Naive thymus-derived CD4-positive, alpha-beta T cell (primary cell): ENCODE measurements around the gene NTRK3. TPM values are rescaled to one million over a fixed set of nuclear protein-coding genes. Genes with fewer than 3 reads are reported as not detected.
A peak's percentile ranks its signal among the peaks of the same experiment; 100 is the strongest.

Experiments used
- ATAC-seq: fragments of 150-1000 bp; cut with Tn5 transposase; 2 replicates; pipeline ENCODE4 v1.10.0; 2021; ENCODE audit warnings: mild to moderate bottlenecking, moderate library complexity
- CTCF ChIA-PET: fragments of 350-600 bp; sonication (Branson Sonifier 250); formaldehyde crosslinking; loops from one replicate; lab custom pipeline; 2021; ENCODE audit warnings: antibody characterized with exemption; lab: Charles Lee
- POLR2A ChIA-PET: fragments of 350-600 bp; sonication (Branson Sonifier 250); formaldehyde crosslinking; loops from one replicate; lab custom pipeline; 2021; ENCODE audit warnings: antibody characterized with exemption, inconsistent platforms; lab: Charles Lee
- DNase-seq, 9 donors: peaks; one replicate each; pipeline versions ENCODE4 v3.0.0 to v3.0.0-alpha.2; 2020 to 2022; ENCODE audit warnings: mixed read lengths in 1 of 9
- H3K27ac ChIP-seq: one replicate; pipeline ENCODE4 v1.7.0; 2013; ENCODE audit warnings: mild to moderate bottlenecking, low read depth, low read length, moderate library complexity
- H3K27me3 ChIP-seq, 2 donors: one replicate each; pipeline ENCODE4 v1.7.0; 2013; ENCODE audit warnings: low read length in 2 of 2, mild to moderate bottlenecking in 2 of 2, moderate library complexity in 2 of 2; ENCODE audit not compliant: control insufficient read depth in 2 of 2, insufficient read depth in 2 of 2
- H3K36me3 ChIP-seq, 3 experiments: 1 replicate in 2 of 3; 2 replicates in 1 of 3; pipeline ENCODE4 v1.7.0; 2013; ENCODE audit warnings: low read length in 3 of 3, mild to moderate bottlenecking in 3 of 3, moderate library complexity in 1 of 3; ENCODE audit not compliant: insufficient read depth in 3 of 3, control insufficient read depth in 2 of 3
- H3K4me1 ChIP-seq, 2 donors: one replicate each; pipeline ENCODE4 v1.7.0; 2013; ENCODE audit warnings: low read length in 2 of 2, mild to moderate bottlenecking in 2 of 2, moderate library complexity in 1 of 2; ENCODE audit not compliant: control insufficient read depth in 2 of 2, insufficient read depth in 2 of 2
- H3K4me3 ChIP-seq: 2 replicates; pipeline ENCODE4 v1.7.0; 2013; ENCODE audit warnings: mild to moderate bottlenecking, low read length
- H3K9me3 ChIP-seq, 3 experiments: 1 replicate in 2 of 3; 2 replicates in 1 of 3; pipeline ENCODE4 v1.7.0; 2013; ENCODE audit warnings: low read length in 3 of 3; ENCODE audit not compliant: control insufficient read depth in 2 of 3
- H3K27ac Mint-ChIP-seq, 9 donors: one replicate each; pipeline ENCODE4 v1.8.0; 2020 to 2022; ENCODE audit warnings: mixed read lengths in 9 of 9, mild to moderate bottlenecking in 8 of 9, moderate library complexity in 5 of 9, inconsistent platforms in 2 of 9
- H3K27me3 Mint-ChIP-seq, 5 donors: one replicate each; pipeline ENCODE4 v1.8.0; 2021 to 2022; ENCODE audit warnings: mixed read lengths in 5 of 5, mild to moderate bottlenecking in 1 of 5
- H3K36me3 Mint-ChIP-seq, 5 donors: one replicate each; pipeline ENCODE4 v1.8.0; 2020 to 2022; ENCODE audit warnings: mixed read lengths in 5 of 5, mild to moderate bottlenecking in 3 of 5, inconsistent platforms in 1 of 5
- H3K4me1 Mint-ChIP-seq, 7 donors: one replicate each; pipeline ENCODE4 v1.8.0; 2020 to 2022; ENCODE audit warnings: mixed read lengths in 7 of 7, mild to moderate bottlenecking in 3 of 7, inconsistent platforms in 1 of 7
- H3K4me3 Mint-ChIP-seq, 10 donors: one replicate each; pipeline ENCODE4 v1.8.0; 2020 to 2022; ENCODE audit warnings: mild to moderate bottlenecking in 10 of 10, mixed read lengths in 10 of 10, moderate library complexity in 6 of 10, inconsistent platforms in 2 of 10
- H3K9me3 Mint-ChIP-seq, 11 donors: one replicate each; pipeline ENCODE4 v1.8.0; 2020 to 2022; ENCODE audit warnings: mixed read lengths in 11 of 11, mild to moderate bottlenecking in 4 of 11, inconsistent platforms in 1 of 11, moderate library complexity in 1 of 11
- intact Hi-C, 2 donors: fragments of 100-400 bp; cut with micrococcal nuclease; formaldehyde crosslinking; loops; one replicate each; pipeline ENCODE4 v1.15.1; 2023
- polyA plus RNA-seq, 2 donors: library from polyadenylated mRNA; unstranded; fragments of 300-500 nt; fragmentation: Illumina TruSeq; gene quantifications; one replicate each; pipeline ENCODE4 v1.2.3, GENCODE V29; 2021
- total RNA-seq, 6 experiments: library from RNA in 5 of 6; stranded (reverse) in 5 of 6; gene quantifications; 1 replicate in 5 of 6; 2 replicates in 1 of 6; pipeline ENCODE4 v1.2.3 and lab custom pipeline; 2021 to 2026

The NTRK3 gene
- total and polyA plus RNA-seq, 7 experiments from 2014 or later, result 0.05 to 0.78 TPM; not detected in 5

GRCh38 chr15:87881026-87881425 is 375.5 kb downstream of the NTRK3 start:
- Mint-ChIP-seq H3K27me3 (peaks cover 0 to 29% (median 12%) of the 10 kb centered on the region in 5 donors), H3K36me3 (no peaks in the 10 kb centered on the region), H3K27ac (no peak overlapping the region), H3K4me1 (no peaks in the 10 kb centered on the region), H3K4me3 (no peak overlapping the region), H3K9me3 (peaks cover 0 to 5% (median 0%) of the 10 kb centered on the region in 11 donors)
- H3K4me3 ChIP-seq, result no peak overlapping the region
- ChIA-PET POLR2A (no interaction called here), CTCF (no interaction called here)
- intact Hi-C loops, result no loop called here
- H3K4me1 ChIP-seq, result no peaks in the 10 kb centered on the region
- ATAC-seq (peak; percentile 47), DNase-seq (no peak)
- no peaks in the 10 kb centered on the region for H3K36me3 ChIP-seq
- no peaks in the 10 kb centered on the region for H3K27me3 ChIP-seq
- H3K27ac ChIP-seq, result no peak overlapping the region
- no peaks in the 10 kb centered on the region for H3K9me3 ChIP-seq

DNA sequence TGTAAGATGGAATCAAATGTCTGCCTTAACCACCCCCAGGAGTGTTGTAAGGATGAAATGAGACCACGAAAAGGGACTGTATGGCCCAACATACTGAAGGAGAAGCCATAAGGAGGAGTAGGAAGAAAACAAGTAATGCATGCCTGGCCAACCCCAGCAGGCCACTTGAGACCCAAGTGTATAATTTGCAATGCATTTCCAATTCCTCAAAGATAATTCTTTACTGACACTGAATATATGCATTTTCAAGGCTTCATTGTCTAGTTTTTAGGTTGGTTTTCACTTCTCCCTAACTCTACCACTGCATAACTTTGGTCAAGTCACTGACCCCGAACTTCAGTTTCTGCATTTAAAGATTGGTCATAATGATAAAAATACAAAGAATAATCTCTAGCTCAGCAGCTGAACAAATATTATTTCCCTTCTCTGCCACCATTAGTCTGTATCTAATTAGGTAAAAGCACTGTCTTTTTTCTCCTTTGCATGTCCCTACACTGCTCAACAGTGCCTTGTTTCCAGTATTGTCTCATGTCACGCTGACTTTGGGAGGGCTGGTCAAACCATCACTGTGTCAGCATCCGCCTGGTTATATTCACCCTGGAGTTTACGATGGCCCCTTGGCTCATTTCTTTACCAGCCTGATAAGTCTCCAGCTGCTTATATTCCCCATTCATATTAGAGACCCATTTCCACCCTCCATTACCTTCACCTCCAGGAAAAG is 378.6 kb downstream of the NTRK3 start:
- Histone ChIP-seq H3K36me3 (no peaks in the 10 kb centered on the region), H3K4me1 (no peaks in the 10 kb centered on the region), H3K9me3 (no peaks in the 10 kb centered on the region), H3K4me3 (no peak overlapping the region), H3K27me3 (no peaks in the 10 kb centered on the region), H3K27ac (no peak overlapping the region)
- Mint-ChIP-seq H3K4me3 (no peak overlapping the region), H3K36me3 (no peaks in the 10 kb centered on the region), H3K27ac (no peak overlapping the region), H3K9me3 (peaks cover 0 to 5% (median 0%) of the 10 kb centered on the region in 11 donors), H3K4me1 (peaks cover 0 to 1% (median 0%) of the 10 kb centered on the region in 7 donors), H3K27me3 (peaks cover 0 to 23% (median 13%) of the 10 kb centered on the region in 5 donors)
- ATAC-seq, result peak; percentile 14
- DNase-seq, result no peak
- intact Hi-C loops, result no loop called here
- ChIA-PET CTCF (no interaction called here), POLR2A (no interaction called here)

- no peak overlapping the region for H3K4me3 ChIP-seq
- H3K4me1 Mint-ChIP-seq, result peaks cover 0 to 1% (median 0%) of the 10 kb centered on the region in 7 donors
- no peaks in the 10 kb centered on the region for H3K4me1 ChIP-seq
- intact Hi-C loops, result no loop called here
- no peaks in the 10 kb centered on the region for H3K36me3 ChIP-seq
- POLR2A ChIA-PET, result no interaction called here
- no peaks in the 10 kb centered on the region for H3K36me3 Mint-ChIP-seq
- DNase-seq, result no peak
- H3K27me3 ChIP-seq, result no peaks in the 10 kb centered on the region
- H3K27ac Mint-ChIP-seq, result no peak overlapping the region
- peaks cover 0 to 1% (median 0%) of the 10 kb centered on the region in 11 donors for H3K9me3 Mint-ChIP-seq
- peaks cover 0 to 18% (median 13%) of the 10 kb centered on the region in 5 donors for H3K27me3 Mint-ChIP-seq
- no peak for ATAC-seq
- CTCF ChIA-PET, result no interaction called here
- H3K27ac ChIP-seq, result no peak overlapping the region
- H3K9me3 ChIP-seq, result no peaks in the 10 kb centered on the region
- H3K4me3 Mint-ChIP-seq, result no peak overlapping the region
These were observed 379.3 kb downstream of the NTRK3 start for GRCh38 chr15:87877114-87877810.

GRCh38 chr15:87874896-87875711 is 381.4 kb downstream of the NTRK3 start:
- no peak for DNase-seq
- ATAC-seq, result no peak
- Mint-ChIP-seq H3K36me3 (no peaks in the 10 kb centered on the region), H3K27me3 (peaks cover 0 to 17% (median 10%) of the 10 kb centered on the region in 5 donors), H3K4me3 (no peak overlapping the region), H3K9me3 (no peaks in the 10 kb centered on the region), H3K27ac (no peak overlapping the region), H3K4me1 (peaks cover 0 to 1% (median 0%) of the 10 kb centered on the region in 7 donors)
- Histone ChIP-seq H3K4me1 (no peaks in the 10 kb centered on the region), H3K9me3 (no peaks in the 10 kb centered on the region), H3K27ac (no peak overlapping the region), H3K27me3 (no peaks in the 10 kb centered on the region), H3K4me3 (no peak overlapping the region), H3K36me3 (no peaks in the 10 kb centered on the region)
- ChIA-PET CTCF (no interaction called here), POLR2A (no interaction called here)
- intact Hi-C loops, result no loop called here

DNA sequence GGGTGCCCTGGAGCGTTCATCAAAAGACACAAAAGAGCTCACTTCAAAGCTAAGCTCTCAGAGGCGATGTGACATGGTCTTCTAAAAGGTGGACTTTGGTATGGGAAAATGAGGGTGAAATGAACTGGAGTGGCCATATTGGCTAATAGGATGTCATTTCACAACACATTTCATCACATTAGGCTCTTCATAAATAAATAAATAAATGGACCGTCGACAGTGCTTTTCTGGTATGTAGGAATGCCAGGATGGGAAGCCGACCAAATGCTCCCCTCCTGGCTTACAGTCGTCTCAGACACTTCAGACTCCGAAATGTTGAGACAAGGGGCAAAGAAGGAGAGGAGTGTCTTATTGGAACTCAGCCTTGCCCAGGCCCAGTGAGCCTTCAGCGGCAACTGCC is 383.0 kb downstream of the NTRK3 start:
- ATAC-seq (no peak), DNase-seq (no peak)
- Mint-ChIP-seq H3K9me3 (no peaks in the 10 kb centered on the region), H3K27me3 (peaks cover 0 to 15% (median 6%) of the 10 kb centered on the region in 5 donors), H3K4me3 (no peak overlapping the region), H3K27ac (no peak overlapping the region), H3K36me3 (no peaks in the 10 kb centered on the region), H3K4me1 (peaks cover 0 to 1% (median 0%) of the 10 kb centered on the region in 7 donors)
- Histone ChIP-seq H3K4me1 (no peaks in the 10 kb centered on the region), H3K36me3 (no peaks in the 10 kb centered on the region), H3K4me3 (no peak overlapping the region), H3K9me3 (no peaks in the 10 kb centered on the region), H3K27ac (no peak overlapping the region), H3K27me3 (no peaks in the 10 kb centered on the region)
- intact Hi-C loops, result no loop called here
- ChIA-PET CTCF (no interaction called here), POLR2A (no interaction called here)

DNA sequence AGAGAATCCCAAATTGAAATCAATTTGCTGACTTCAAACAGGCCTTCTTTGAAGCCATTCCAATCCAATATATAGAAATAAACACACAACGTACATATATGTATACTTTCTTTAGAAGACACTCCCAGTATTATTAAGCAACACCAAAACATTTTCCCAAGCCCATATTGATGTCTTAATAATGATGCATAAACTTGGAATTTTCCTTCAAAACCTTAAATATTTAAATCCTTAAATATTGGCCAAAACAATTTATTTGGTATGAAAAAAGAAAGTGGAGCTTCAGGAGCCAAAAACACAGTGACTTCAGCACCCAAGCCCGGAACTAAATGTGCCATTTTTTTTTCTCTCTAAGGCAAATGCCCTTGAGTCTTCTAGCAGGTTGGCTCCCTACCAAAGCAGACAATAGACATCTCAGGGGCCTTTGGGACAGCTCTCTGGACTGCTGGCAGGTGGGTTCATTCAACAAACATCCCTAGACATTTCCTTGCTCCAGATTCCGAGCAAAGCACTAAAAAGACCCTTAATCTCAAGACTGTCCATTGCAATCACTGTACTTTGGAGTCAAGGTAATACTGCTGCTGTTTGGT is 384.7 kb downstream of the NTRK3 start:
- no peak for DNase-seq
- H3K9me3 Mint-ChIP-seq, result peaks cover 0 to 1% (median 0%) of the 10 kb centered on the region in 11 donors
- intact Hi-C loops, result no loop called here
- peaks cover 0 to 1% (median 0%) of the 10 kb centered on the region in 7 donors for H3K4me1 Mint-ChIP-seq
- Histone ChIP-seq H3K9me3 (no peaks in the 10 kb centered on the region), H3K4me1 (no peaks in the 10 kb centered on the region), H3K4me3 (no peak overlapping the region), H3K27ac (no peak overlapping the region), H3K27me3 (no peaks in the 10 kb centered on the region), H3K36me3 (no peaks in the 10 kb centered on the region)
- H3K27ac Mint-ChIP-seq, result no peak overlapping the region
- no peak for ATAC-seq
- ChIA-PET POLR2A (no interaction called here), CTCF (no interaction called here)
- H3K4me3 Mint-ChIP-seq, result no peak overlapping the region
- H3K27me3 Mint-ChIP-seq, result peaks cover 0 to 8% (median 0%) of the 10 kb centered on the region in 5 donors
- H3K36me3 Mint-ChIP-seq, result no peaks in the 10 kb centered on the region
